Activated T-cell treated with anti-CD3 and anti-CD28 coated beads, Interleukin-2, amount 50 U/mL, for 4 hours (primary cell): ENCODE data around the gene OR14A16. TPM values are rescaled to one million over a fixed set of nuclear protein-coding genes. Genes with fewer than 3 reads are reported as not detected.

Source experiments
- ATAC-seq, 2 donors: fragments of 200-7000 bp; cut with Tn5 transposase; one replicate each; pipeline ENCODE4 v1.10.0; 2021
- DNase-seq: peaks from one replicate; pipeline ENCODE4 v3.0.0-alpha.2; 2020
- H3K27me3 Mint-ChIP-seq: one replicate; pipeline ENCODE4 v1.8.0; 2021; ENCODE audit warnings: low read depth, mixed read lengths
- H3K36me3 Mint-ChIP-seq: one replicate; pipeline ENCODE4 v1.8.0; 2022; ENCODE audit warnings: mixed read lengths; ENCODE audit not compliant: insufficient read depth
- H3K4me1 Mint-ChIP-seq: one replicate; pipeline ENCODE4 v1.8.0; 2021; ENCODE audit warnings: low read depth, mixed read lengths
- H3K4me3 Mint-ChIP-seq: one replicate; pipeline ENCODE4 v1.8.0; 2021; ENCODE audit warnings: mild to moderate bottlenecking, moderate library complexity, mixed read lengths
- H3K9me3 Mint-ChIP-seq: one replicate; pipeline ENCODE4 v1.8.0; 2021; ENCODE audit warnings: mixed read lengths
- total RNA-seq, 3 donors: library from RNA; stranded (reverse); gene quantifications; one replicate each; pipeline ENCODE4 v1.2.1, GENCODE V29; 2021

OR14A16 gene
- total RNA-seq, 3 donors from 2014 or later, result not detected

DNA sequence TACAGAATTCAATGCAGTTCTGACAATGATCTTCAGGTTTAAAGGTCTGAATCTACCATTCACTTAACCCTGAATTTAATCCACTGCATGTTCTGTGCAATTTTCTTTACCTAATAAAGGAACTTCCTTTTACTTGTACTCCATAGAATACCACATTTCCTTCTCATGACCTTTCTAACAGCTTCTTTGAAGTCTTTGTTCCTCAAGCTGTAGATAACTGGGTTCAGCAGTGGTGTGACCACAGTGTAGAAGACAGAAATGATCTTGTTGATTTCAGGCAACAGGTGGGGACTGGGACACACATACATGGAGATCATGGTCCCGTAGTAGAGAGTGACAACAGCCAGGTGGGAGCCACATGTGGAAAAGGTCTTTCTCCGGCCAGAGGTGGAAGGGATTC is 16.9 kb upstream of the OR14A16 start:
- Mint-ChIP-seq H3K9me3 (no peaks in the 10 kb centered on the region), H3K27me3 (no peaks in the 10 kb centered on the region)
- no peak for ATAC-seq

DNA sequence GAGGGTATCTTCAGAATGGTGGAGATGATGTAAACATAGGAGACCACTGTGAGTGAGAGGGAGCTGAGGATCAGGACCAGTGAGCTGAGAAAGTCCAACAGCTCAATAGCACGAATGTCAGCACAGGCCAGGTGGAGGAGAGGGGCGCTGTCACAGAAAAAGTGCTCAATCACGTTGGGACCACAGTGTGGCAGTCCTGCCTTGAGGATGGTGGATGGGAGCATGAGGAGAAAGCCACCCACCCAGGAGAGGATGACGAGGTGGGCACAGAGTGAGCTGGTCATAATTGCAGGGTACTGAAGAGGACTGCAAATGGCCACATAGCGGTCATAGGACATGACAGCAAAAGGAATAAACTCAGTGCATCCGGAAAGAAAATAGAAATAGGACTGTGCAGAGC is 9.7 kb upstream of the OR14A16 start:
- DNase-seq, result no peak
- no peaks in the 10 kb centered on the region for H3K36me3 Mint-ChIP-seq
- no peak overlapping the region for H3K4me3 Mint-ChIP-seq
- no peaks in the 10 kb centered on the region for H3K9me3 Mint-ChIP-seq
- H3K27me3 Mint-ChIP-seq, result no peaks in the 10 kb centered on the region
- no peaks in the 10 kb centered on the region for H3K4me1 Mint-ChIP-seq
- no peak for ATAC-seq

More for the DNA sequence above, 16.9 kb upstream of the OR14A16 start:
- no peak overlapping the region for H3K4me3 Mint-ChIP-seq
- no peak for DNase-seq
- H3K36me3 Mint-ChIP-seq, result no peaks in the 10 kb centered on the region
- H3K4me1 Mint-ChIP-seq, result no peaks in the 10 kb centered on the region

DNA sequence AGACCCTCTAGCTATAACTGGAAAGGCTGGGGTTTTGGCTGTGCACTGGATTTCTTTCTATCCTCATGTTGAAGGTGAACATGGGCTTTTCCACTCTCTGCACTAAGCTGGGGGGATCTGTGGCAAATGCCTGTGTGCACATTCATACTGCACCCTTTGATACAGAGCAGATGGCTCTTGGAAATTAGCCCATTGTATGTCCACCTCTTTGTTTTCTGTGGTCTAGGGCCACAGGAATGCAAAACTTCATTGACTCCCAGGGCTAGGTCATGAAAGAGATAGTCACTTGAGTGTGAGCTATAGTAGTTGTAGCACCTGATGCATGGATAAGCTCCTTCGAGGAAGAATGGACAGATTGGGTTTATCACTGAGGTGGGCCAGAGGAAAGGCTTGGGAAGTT is 5.7 kb upstream of the OR14A16 start:
- Mint-ChIP-seq H3K27me3 (no peaks in the 10 kb centered on the region), H3K4me3 (no peak overlapping the region)

DNA sequence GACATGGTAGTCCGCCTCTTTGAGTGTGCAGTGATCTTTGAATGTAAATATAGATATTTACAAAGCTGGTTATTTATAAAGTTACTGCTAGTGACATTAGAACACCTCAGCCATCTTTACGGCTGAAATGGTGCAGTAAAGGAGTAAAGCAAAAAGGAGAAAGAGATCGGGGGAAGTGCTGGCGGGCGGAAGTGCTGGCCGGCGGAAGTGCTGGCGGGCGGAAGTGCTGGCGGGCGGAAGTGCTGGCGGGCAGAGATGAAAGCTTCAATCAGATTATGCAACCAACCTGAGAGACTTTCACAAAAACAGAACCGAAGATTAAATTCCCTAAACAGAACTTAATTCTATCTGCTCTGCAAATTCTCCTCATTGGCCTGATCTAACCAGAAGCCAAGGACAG is 1.4 kb upstream of the OR14A16 start:
- DNase-seq (no peak), ATAC-seq (no peak)
- Mint-ChIP-seq H3K27me3 (no peaks in the 10 kb centered on the region), H3K4me3 (no peak overlapping the region), H3K9me3 (no peaks in the 10 kb centered on the region), H3K4me1 (no peaks in the 10 kb centered on the region), H3K36me3 (no peaks in the 10 kb centered on the region)

More for the DNA sequence above, 5.7 kb upstream of the OR14A16 start:
- Mint-ChIP-seq H3K4me1 (no peaks in the 10 kb centered on the region), H3K9me3 (no peaks in the 10 kb centered on the region), H3K36me3 (no peaks in the 10 kb centered on the region)
- DNase-seq (no peak), ATAC-seq (no peak)

DNA sequence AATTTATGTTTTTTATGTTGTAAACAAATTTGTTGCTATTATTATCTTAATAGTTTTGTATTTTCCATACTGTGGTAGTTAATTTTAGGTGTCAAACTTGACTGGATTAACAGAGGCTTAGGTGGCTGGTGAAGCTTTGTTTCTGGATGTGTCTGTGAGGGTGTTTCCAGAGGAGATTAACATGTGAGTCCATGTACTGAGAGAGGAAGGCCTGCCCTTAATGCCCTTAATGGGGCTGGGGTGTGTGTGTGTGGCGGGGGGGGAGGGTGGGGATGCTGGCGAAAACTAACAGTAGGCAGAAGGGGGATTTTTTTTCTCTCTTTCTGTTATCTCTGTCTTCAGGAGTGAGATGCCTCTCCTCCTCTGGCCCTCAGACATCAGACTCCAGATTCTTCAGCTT is 1.9 kb downstream of the OR14A16 start:
- H3K4me1 Mint-ChIP-seq, result no peaks in the 10 kb centered on the region
- no peaks in the 10 kb centered on the region for H3K9me3 Mint-ChIP-seq
- no peak overlapping the region for H3K4me3 Mint-ChIP-seq
- DNase-seq, result no peak
- ATAC-seq, result no peak
- H3K27me3 Mint-ChIP-seq, result no peaks in the 10 kb centered on the region
- H3K36me3 Mint-ChIP-seq, result no peaks in the 10 kb centered on the region

DNA sequence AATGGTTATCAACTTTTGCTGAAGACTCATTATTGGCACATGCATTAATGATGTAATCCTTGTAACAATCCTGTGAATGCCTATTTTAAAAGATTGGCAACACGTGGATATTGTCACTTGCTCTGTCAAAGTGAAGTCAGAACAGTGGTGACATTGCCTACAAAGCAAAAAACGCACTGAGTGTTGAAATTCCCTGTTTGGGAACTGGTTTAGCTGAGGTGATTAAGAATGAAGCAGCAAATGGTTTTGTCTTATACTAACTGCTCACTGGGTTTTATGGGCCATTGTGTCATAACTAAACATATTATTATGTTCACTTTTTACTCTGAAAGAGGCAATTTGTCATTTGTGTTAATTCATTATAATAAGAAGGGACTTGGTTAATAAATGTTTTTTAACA is 11.3 kb downstream of the OR14A16 start:
- Mint-ChIP-seq H3K4me1 (no peaks in the 10 kb centered on the region), H3K9me3 (no peaks in the 10 kb centered on the region), H3K27me3 (no peaks in the 10 kb centered on the region), H3K36me3 (no peaks in the 10 kb centered on the region), H3K4me3 (no peak overlapping the region)
- ATAC-seq (no peak), DNase-seq (no peak)

DNA sequence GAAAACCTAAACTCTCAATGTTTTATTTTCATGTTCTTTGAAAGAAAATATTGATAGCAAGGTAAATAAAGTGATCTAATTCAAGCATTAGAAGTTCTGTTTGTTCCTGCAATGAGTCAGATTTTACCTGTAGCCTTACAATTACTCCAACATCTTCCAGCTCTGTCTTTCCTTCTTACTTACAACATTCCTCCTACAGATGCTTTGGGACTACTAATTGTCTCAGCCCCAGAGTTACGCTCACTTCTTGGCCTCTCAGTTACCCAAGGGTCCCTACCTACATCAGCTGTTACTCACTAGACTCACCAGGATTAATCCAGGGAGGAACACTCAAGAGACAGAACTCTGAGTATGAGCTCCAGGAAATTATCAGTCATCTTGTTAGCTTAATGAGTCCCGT is 26.4 kb downstream of the OR14A16 start:
- ATAC-seq (no peak), DNase-seq (no peak)
- Mint-ChIP-seq H3K4me3 (no peak overlapping the region), H3K27me3 (no peaks in the 10 kb centered on the region), H3K4me1 (no peaks in the 10 kb centered on the region), H3K9me3 (no peaks in the 10 kb centered on the region), H3K36me3 (no peaks in the 10 kb centered on the region)

DNA sequence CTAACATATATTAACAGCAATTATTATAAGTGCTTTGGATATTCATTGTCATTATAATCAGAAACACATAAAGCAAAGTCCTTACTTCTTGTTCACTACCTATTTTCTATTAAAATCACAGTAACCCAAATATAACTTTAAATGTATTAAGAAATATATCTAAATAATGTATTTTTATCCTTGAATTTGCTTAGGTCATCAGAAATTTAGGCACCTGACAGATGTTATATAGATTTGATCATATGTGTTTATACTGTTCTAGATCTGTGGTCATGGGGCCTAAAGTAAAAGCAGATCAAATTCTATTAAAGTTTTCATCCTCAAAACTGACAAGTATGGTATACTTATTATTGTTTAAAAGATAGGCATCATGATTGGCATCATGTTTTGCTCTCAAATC is 54.3 kb downstream of the OR14A16 start:
- H3K9me3 Mint-ChIP-seq, result no peaks in the 10 kb centered on the region
- H3K4me1 Mint-ChIP-seq, result no peaks in the 10 kb centered on the region
- H3K27me3 Mint-ChIP-seq, result no peaks in the 10 kb centered on the region
- DNase-seq, result no peak
- no peaks in the 10 kb centered on the region for H3K36me3 Mint-ChIP-seq
- no peak overlapping the region for H3K4me3 Mint-ChIP-seq
- ATAC-seq, result no peak

Other genes starting within 250 kb of the OR14A16 start
- gene OR2G2, start 235.8 kb downstream of the OR14A16 start, total RNA-seq, result not detected
- gene OR2G3, start 218.5 kb downstream of the OR14A16 start, total RNA-seq, result not detected
- gene OR13G1, start 144.4 kb downstream of the OR14A16 start, total RNA-seq, result not detected
- gene OR6F1, start 107.5 kb downstream of the OR14A16 start, total RNA-seq, result not detected
- gene OR14K1, start 85.5 kb downstream of the OR14A16 start, total RNA-seq, result not detected
- gene OR14A2, start 76.0 kb downstream of the OR14A16 start, total RNA-seq, result not detected
- gene OR1C1, start 63.6 kb downstream of the OR14A16 start, total RNA-seq, result not detected
- not detected for gene OR11L1, start 17.8 kb upstream of the OR14A16 start, total RNA-seq
- gene TRIM58, start 33.1 kb upstream of the OR14A16 start, total RNA-seq, result under 1 TPM; 0.11 to 0.28 (median 0.18) TPM
- not detected for gene OR2W3, start 71.5 kb upstream of the OR14A16 start, total RNA-seq
- gene OR2T8, start 96.1 kb upstream of the OR14A16 start, total RNA-seq, result not detected
- gene OR2AJ1, start 100.8 kb upstream of the OR14A16 start, total RNA-seq, result not detected
- gene OR2L8, start 124.7 kb upstream of the OR14A16 start, total RNA-seq, result not detected
- gene OR2AK2, start 141.1 kb upstream of the OR14A16 start, total RNA-seq, result not detected
- gene OR2L5, start 189.5 kb upstream of the OR14A16 start, total RNA-seq, result not detected
- gene OR2L2, start 206.0 kb upstream of the OR14A16 start, total RNA-seq, result under 1 TPM in 1 of 3 donors, not detected in 2; 0.05 TPM
- gene OR2L3, start 222.7 kb upstream of the OR14A16 start, total RNA-seq, result not detected